Measurements from ENCODE around the gene CPEB2.
"Not testable (repeated sequence)": the region's sequence is repeated elsewhere in the genome, so short reads cannot be mapped to it uniquely, and the experiment has no call there.

Gene CPEB2

DNA sequence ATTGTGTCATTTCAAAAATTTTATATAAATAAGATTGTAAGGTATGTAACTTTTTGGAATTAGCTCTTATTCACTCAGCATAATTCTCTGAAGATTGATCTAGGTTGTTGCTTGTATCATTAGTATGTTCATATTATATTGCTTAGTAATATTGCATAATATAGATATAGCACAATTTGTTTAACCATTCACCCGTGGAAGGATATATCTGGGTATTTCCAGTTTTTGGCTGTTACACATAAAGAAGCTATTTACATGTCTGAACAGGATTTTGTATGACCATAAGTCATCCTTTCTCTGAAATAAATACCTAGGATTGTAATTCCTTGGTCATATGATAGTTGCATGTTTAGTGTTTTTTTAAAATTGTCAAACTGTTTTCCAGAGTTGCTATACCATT, 82.5 kb downstream of the CPEB2 start:
- TF ChIP-seq, protein P1, sequence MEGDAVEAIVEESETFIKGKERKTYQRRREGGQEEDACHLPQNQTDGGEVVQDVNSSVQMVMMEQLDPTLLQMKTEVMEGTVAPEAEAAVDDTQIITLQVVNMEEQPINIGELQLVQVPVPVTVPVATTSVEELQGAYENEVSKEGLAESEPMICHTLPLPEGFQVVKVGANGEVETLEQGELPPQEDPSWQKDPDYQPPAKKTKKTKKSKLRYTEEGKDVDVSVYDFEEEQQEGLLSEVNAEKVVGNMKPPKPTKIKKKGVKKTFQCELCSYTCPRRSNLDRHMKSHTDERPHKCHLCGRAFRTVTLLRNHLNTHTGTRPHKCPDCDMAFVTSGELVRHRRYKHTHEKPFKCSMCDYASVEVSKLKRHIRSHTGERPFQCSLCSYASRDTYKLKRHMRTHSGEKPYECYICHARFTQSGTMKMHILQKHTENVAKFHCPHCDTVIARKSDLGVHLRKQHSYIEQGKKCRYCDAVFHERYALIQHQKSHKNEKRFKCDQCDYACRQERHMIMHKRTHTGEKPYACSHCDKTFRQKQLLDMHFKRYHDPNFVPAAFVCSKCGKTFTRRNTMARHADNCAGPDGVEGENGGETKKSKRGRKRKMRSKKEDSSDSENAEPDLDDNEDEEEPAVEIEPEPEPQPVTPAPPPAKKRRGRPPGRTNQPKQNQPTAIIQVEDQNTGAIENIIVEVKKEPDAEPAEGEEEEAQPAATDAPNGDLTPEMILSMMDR (IDR thresholded peaks at IDR 0.05; ENCODE audit: unreplicated experiment in 3 of 3): no peak

DNA sequence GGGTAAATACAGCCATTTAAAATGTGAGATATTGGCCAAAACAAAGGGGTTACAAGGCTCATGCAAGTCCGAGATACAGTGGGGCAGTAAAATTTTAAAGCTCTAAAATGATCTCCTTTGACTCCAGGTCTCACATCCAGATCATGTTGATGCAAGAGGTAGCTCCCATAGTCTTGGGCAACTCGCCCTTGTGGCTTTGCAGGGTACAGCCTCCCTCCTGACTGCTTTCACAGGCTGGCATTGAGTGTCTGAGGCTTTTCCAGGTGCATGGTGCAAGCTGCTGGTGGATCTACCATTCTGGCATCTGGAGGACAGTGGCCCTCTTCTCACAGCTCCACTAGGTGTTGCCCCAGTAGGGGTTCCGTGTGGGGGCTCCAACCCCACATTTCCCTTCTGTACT, 83.5 kb downstream of the CPEB2 start:
- H3K4me3 Mint-ChIP-seq; H3K27ac Mint-ChIP-seq; H3K36me3 Mint-ChIP-seq (ENCODE audit: low read depth); H3K27me3 Mint-ChIP-seq (ENCODE audit: low read depth); H3K4me1 Mint-ChIP-seq: not testable (repeated sequence)
- H3K9me3 Mint-ChIP-seq: peaks cover 13% of the 10 kb centered on the region

More for the DNA sequence above, 82.5 kb downstream of the CPEB2 start:
- H3K4me1 Mint-ChIP-seq: no peaks in the 10 kb centered on the region
- no peaks in the 10 kb centered on the region for H3K36me3 Mint-ChIP-seq (ENCODE audit: low read depth)
- H3K9me3 Mint-ChIP-seq: peaks cover 11% of the 10 kb centered on the region
- peaks cover 4% of the 10 kb centered on the region for H3K27me3 Mint-ChIP-seq (ENCODE audit: low read depth)
- H3K4me3 Mint-ChIP-seq: no peak overlapping the region
- H3K27ac Mint-ChIP-seq: no peak overlapping the region

DNA sequence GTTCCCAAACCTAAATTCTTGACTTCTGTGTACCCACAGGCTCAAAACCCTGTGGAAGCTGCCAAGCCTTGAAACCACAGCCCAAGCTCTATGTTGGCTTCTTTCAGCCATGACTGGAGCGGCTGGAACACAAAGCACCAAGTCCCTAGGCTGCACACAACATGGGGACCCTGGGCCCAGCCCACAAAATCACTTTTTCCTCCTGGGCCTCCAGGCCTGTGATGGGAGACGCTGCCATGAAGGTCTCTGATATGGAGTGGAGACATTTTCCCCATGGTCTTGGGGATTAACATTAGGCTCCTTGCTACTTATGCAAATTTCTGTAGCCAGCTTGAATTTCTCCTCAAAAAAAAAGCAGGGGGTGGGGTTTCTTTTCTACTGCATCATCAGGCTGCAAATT, 84.0 kb downstream of the CPEB2 start:
- H3K4me3 Mint-ChIP-seq; H3K4me1 Mint-ChIP-seq; H3K27me3 Mint-ChIP-seq (ENCODE audit: low read depth); H3K36me3 Mint-ChIP-seq (ENCODE audit: low read depth); H3K27ac Mint-ChIP-seq: not testable (repeated sequence)
- H3K9me3 Mint-ChIP-seq: peaks cover 15% of the 10 kb centered on the region

DNA sequence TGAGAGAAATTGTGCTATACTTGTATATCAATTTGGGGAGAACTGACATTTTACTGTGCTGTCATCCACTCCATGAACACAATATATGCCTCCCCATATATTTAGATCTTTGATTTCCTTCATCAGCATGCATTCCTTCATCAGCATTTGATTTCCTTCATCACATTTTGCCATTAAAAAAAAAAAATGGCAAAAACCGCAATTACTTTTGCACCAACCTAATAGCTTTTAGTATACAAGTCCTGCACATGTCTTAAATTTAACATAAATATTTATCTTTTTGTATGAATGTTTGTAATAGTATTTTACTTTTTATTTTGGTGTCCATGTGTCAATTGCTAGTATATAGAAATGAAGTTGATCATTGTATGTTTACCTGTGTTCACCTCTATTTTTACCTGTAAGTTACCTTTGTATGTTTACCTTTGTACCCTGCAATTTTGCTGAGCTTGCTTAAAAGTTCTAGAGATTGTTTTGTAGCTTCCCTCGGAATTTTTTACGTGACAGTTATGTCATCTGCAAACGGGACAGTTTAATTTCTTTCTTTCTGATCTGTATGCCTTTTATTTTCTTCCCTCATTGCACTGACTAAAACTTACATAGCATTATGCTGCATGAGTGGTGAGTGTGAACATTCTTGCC, 86.2 kb downstream of the CPEB2 start:
- H3K36me3 Mint-ChIP-seq (ENCODE audit: low read depth): no peaks in the 10 kb centered on the region
- H3K9me3 Mint-ChIP-seq: peaks cover 20% of the 10 kb centered on the region
- H3K4me3 Mint-ChIP-seq: no peak overlapping the region
- peaks cover 4% of the 10 kb centered on the region for H3K27me3 Mint-ChIP-seq (ENCODE audit: low read depth)
- TF ChIP-seq, protein P1 (IDR thresholded peaks at IDR 0.05; ENCODE audit: unreplicated experiment in 3 of 3): no peak
- H3K4me1 Mint-ChIP-seq: no peaks in the 10 kb centered on the region
- H3K27ac Mint-ChIP-seq: no peak overlapping the region

DNA sequence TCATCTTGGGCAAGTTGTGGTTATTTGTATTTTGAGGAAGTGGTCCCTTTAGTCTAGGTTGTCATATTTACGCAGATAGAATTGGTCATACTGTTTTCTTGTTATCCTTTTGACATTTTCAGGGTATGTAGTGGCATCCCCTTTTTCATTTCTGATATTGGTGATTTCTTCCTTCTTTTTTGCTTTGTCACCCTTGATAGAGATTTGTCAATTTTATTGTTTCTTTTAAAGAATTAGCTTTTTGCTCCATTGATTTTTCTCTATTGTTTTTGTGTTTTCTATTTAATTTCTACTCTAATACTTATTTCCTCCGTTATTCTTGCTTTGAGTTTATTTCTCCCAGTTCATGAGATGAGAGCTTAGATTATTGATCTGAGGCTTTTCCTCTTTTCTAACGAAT, 87.7 kb downstream of the CPEB2 start:
- H3K27me3 Mint-ChIP-seq (ENCODE audit: low read depth): peaks cover 4% of the 10 kb centered on the region
- no peak overlapping the region for H3K27ac Mint-ChIP-seq
- no peaks in the 10 kb centered on the region for H3K36me3 Mint-ChIP-seq (ENCODE audit: low read depth)
- no peaks in the 10 kb centered on the region for H3K4me1 Mint-ChIP-seq
- H3K9me3 Mint-ChIP-seq: peaks cover 19% of the 10 kb centered on the region
- TF ChIP-seq, protein P1 (IDR thresholded peaks at IDR 0.05; ENCODE audit: unreplicated experiment in 3 of 3): no peak
- H3K4me3 Mint-ChIP-seq: no peak overlapping the region

DNA sequence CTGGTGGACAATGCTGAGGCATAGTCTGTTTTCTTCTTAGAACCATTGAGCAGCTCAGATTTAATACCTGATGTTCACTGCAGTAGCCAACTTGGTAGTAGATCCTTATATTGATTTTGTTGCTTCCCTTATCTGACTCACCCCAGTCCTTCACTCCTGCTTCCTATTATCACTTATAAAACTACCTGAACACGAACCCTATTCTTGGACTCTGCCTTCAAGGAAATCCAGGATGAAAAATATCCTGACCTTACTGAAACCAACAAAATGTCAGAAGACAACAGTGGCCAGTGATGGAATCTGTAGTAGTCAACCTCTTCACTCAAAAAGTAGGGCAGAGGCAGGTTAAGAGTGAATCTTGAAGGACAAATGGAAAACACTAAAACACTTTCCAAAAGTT, 98.1 kb downstream of the CPEB2 start:
- Mint-ChIP-seq H3K4me3 (no peak overlapping the region), H3K27me3 (ENCODE audit: low read depth) (no peaks in the 10 kb centered on the region), H3K4me1 (no peaks in the 10 kb centered on the region), H3K27ac (no peak overlapping the region), H3K36me3 (ENCODE audit: low read depth) (no peaks in the 10 kb centered on the region), H3K9me3 (peaks cover 10% of the 10 kb centered on the region)
- TF ChIP-seq, protein P1 (IDR thresholded peaks at IDR 0.05; ENCODE audit: unreplicated experiment in 3 of 3): no peak

DNA sequence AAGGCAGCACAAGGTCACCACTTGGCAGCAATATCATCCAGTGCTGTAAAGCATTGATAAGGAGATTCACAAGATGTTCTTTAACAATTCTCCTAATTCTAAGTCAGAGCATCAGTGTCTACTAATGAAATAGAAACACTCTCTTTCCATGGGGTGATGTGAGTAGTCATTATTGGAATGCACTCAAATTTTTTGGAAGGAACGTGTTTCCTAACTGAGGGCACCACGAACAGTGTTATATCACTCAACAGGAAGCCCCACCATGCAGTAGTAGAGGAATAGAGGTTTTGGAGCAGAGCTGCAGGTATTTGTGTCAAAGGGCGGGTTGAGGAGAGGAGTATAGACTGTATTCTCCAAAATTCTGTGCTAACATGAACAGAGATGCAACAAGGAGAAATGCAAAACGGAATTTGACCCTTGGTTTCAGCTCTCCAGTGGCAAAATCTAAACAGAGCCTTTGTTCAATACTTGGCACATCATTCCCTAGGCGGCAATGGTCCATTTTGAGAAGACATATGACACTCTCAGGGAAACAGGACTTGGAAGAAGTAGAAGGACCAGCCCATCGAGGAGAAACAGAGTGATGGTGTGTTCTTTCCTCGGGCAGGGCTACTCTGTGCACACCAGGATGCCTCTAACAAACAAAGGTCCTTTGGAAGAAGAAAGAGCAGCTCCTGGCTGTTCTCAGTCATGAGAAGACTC, 98.9 kb downstream of the CPEB2 start:
- H3K36me3 Mint-ChIP-seq (ENCODE audit: low read depth): no peaks in the 10 kb centered on the region
- no peak overlapping the region for H3K27ac Mint-ChIP-seq
- TF ChIP-seq, protein P1 (IDR thresholded peaks at IDR 0.05; ENCODE audit: unreplicated experiment in 3 of 3): no peak
- no peak overlapping the region for H3K4me3 Mint-ChIP-seq
- H3K27me3 Mint-ChIP-seq (ENCODE audit: low read depth): no peaks in the 10 kb centered on the region
- peaks cover 10% of the 10 kb centered on the region for H3K9me3 Mint-ChIP-seq
- no peaks in the 10 kb centered on the region for H3K4me1 Mint-ChIP-seq

Data from nephron (organoid).